Measurements from ENCODE around the gene QKI.

DNA sequence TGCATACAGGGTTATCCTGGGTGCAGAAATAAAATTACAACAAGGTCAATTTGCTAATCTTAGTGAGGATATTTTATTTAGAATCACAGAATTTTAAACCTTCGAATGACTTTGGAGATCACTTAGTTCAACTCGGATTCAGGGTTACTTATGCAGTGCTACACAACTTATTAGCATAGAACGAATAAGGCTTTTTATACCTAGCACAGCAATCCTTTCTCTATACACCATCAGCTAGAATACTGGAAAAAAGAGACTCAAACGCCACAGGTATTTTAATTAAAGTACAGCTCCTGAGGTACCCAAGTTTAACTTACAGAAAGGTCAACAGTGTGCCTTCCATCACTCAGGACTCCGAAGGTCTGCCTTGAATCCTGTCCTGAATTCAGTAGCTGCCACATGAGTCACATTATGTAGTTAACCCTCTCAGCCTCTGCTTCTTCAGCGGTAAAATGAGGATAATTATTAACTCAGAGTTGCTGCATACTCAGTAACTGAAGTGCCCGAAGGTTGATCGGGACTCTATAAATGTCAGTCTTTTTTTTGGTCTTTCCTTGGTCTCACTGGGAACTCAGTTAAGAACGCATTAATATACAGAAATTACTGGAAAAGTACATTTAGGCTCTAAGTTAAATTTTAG, 6.0 kb upstream of the QKI start:
- no peak for TF ChIP-seq POLR2A (IDR thresholded peaks at IDR 0.05)
- TF ChIP-seq, protein P1, sequence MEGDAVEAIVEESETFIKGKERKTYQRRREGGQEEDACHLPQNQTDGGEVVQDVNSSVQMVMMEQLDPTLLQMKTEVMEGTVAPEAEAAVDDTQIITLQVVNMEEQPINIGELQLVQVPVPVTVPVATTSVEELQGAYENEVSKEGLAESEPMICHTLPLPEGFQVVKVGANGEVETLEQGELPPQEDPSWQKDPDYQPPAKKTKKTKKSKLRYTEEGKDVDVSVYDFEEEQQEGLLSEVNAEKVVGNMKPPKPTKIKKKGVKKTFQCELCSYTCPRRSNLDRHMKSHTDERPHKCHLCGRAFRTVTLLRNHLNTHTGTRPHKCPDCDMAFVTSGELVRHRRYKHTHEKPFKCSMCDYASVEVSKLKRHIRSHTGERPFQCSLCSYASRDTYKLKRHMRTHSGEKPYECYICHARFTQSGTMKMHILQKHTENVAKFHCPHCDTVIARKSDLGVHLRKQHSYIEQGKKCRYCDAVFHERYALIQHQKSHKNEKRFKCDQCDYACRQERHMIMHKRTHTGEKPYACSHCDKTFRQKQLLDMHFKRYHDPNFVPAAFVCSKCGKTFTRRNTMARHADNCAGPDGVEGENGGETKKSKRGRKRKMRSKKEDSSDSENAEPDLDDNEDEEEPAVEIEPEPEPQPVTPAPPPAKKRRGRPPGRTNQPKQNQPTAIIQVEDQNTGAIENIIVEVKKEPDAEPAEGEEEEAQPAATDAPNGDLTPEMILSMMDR (IDR thresholded peaks at IDR 0.05) = no peak

Data from right lobe of liver (tissue), 4 donors.